Prostate gland (tissue), 2 donors: ENCODE measurements around the gene EME2. TPM values are rescaled to one million over a fixed set of nuclear protein-coding genes. Genes with fewer than 3 reads are reported as not detected.
A peak's percentile ranks its signal among the peaks of the same experiment; 100 is the strongest.

ENCODE experiments used
- DNase-seq: peaks from one replicate; pipeline ENCODE4 v3.0.0-alpha.2; 2019; ENCODE audit warnings: low spot score
- H3K27ac ChIP-seq, 2 donors: fragments of 200-600 bp; sonication (generic); 2 replicates each; pipeline ENCODE4 v1.5.1; 2017 to 2019
- H3K27me3 ChIP-seq: fragments of 200-600 bp; sonication (generic); replicated peaks from 2 replicates; pipeline ENCODE4 v1.5.1; 2019; ENCODE audit not compliant: insufficient read depth
- H3K36me3 ChIP-seq, 2 donors: fragments of 200-600 bp; sonication (generic); 1 replicate in 1 of 2; 2 replicates in 1 of 2; pipeline versions ENCODE4 v1.5.1 to v1.8.1; 2017 to 2019
- H3K4me1 ChIP-seq: fragments of 200-600 bp; sonication (generic); replicated peaks from 2 replicates; pipeline ENCODE4 v1.5.1; 2019
- H3K4me3 ChIP-seq, 2 donors: fragments of 200-600 bp; sonication (generic); 2 replicates each; pipeline ENCODE4 v1.5.1; 2017 to 2019
- H3K9me3 ChIP-seq: fragments of 200-600 bp; sonication (generic); 2 replicates; pipeline ENCODE4 v1.5.1; 2017
- CTCF ChIP-seq, 4 experiments: fragments of 200-600 bp in 2 of 4; fragments of 450-650 bp in 2 of 4; sonication (generic) in 2 of 4; IDR thresholded peaks; 1 replicate in 3 of 4; 2 replicates in 1 of 4; pipeline ENCODE4 v1.5.1; 2016 to 2019; ENCODE audit warnings: antibody characterized with exemption in 4 of 4, mild to moderate bottlenecking in 2 of 4, moderate library complexity in 2 of 4
- POLR2A ChIP-seq: fragments of 450-650 bp; IDR thresholded peaks from one replicate; pipeline ENCODE4 v1.6.1; 2016; ENCODE audit warnings: antibody characterized with exemption, mild to moderate bottlenecking
- POLR2AphosphoS5 ChIP-seq: sonication (generic); formaldehyde crosslinking; IDR thresholded peaks from one replicate; pipeline ENCODE4 v1.6.1; 2017; ENCODE audit warnings: antibody characterized with exemption
- WGBS: methylation state at CpG from one replicate; pipeline ENCODE4 v1.1.5; 2018; 5-methylcytosine and 5-hydroxymethylcytosine counted together
- intact Hi-C: fragments of 100-400 bp; cut with DNase I; formaldehyde crosslinking; loops from one replicate; pipeline ENCODE4 v1.14.2; 2022
- total RNA-seq, 2 donors: library from RNA; depleted of rRNA; stranded (reverse); fragments of >200 nt; gene quantifications; one replicate each; pipeline ENCODE4 v1.1.0, GENCODE V29; 2016

Gene EME2
- total RNA-seq, 2 donors from 2014 or later, result 18.3 to 53.9 TPM

DNA sequence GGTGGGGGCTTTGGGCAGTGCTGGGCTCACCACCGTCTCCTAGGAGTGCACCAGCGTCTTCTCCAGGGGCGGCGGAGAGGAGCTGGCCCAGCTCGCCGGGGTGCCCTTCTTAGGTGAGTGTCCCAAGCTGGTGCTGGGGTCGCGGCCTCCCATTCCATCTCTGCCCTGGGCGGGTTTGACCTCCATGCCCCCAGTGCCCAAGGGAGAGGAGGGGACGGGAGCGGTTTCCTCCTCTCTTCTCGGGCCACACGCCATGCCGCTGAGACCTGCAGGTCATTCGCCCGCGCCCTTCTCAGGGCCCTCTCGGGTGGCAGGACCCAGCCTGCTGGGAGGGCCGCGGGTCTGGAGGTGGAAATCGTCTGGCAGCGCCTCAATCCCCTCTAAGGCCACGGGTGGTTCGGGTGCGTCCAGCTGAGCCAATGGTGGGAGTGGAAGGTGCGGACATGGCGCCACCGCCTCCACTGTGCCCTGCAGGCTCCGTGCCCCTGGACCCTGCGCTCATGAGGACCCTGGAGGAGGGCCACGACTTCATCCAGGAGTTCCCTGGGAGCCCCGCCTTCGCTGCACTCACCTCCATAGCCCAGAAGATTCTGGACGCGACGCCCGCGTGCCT lies 15.6 kb downstream of the EME2 start:
- intact Hi-C loops, result no loop called here
- no peaks in the 10 kb centered on the region for H3K9me3 ChIP-seq
- no peak for DNase-seq
- TF ChIP-seq CTCF (IDR thresholded peaks at IDR 0.05) (no peak), POLR2AphosphoS5 (no peak), POLR2A (no peak)
- 74% methylated on average over 32 of the region's 38 CpGs for WGBS
- H3K27ac ChIP-seq, result no peak overlapping the region
- peaks cover 6% of the 10 kb centered on the region for H3K4me1 ChIP-seq
- no peaks in the 10 kb centered on the region for H3K36me3 ChIP-seq
- no peak overlapping the region for H3K4me3 ChIP-seq
- no peaks in the 10 kb centered on the region for H3K27me3 ChIP-seq

DNA sequence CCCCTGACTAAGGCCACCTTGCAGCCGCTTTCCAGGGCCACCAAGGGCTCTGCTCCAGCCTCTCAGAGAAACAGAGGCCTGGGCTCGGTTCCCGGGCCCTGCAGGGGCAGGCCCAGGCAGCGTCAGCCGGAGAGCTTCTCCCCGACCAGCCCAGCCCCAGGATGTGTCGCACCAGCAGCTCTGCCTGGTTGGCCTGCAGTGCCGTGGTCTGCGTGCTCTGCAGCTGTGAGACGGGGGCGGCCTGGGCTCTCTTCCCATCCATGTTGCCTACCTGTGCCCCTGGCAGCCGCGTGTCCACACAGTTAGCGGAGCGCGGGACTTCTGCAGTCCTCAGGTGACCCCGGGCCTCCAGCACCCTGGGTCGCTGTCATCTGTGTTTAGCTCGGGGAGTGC lies 16.1 kb downstream of the EME2 start:
- Histone ChIP-seq H3K27ac (no peak overlapping the region), H3K4me3 (no peak overlapping the region), H3K4me1 (peaks cover 6% of the 10 kb centered on the region), H3K36me3 (no peaks in the 10 kb centered on the region), H3K27me3 (no peaks in the 10 kb centered on the region), H3K9me3 (no peaks in the 10 kb centered on the region)
- 39% methylated on average over 13 of the region's 19 CpGs for WGBS
- peak; percentile 22 for DNase-seq
- no peak for TF ChIP-seq POLR2A
- TF ChIP-seq CTCF (IDR thresholded peaks at IDR 0.05), result no peak
- TF ChIP-seq POLR2AphosphoS5, result no peak
- intact Hi-C loops, result no loop called here

- intact Hi-C loops, result no loop called here
- Histone ChIP-seq H3K36me3 (no peaks in the 10 kb centered on the region), H3K4me1 (no peaks in the 10 kb centered on the region), H3K4me3 (no peak overlapping the region), H3K9me3 (no peaks in the 10 kb centered on the region), H3K27me3 (no peaks in the 10 kb centered on the region), H3K27ac (no peak overlapping the region)
- WGBS, result 70% methylated on average over 15 of the region's 25 CpGs
- TF ChIP-seq POLR2A, result no peak
- TF ChIP-seq CTCF (IDR thresholded peaks at IDR 0.05), result no peak
- TF ChIP-seq POLR2AphosphoS5, result no peak
- DNase-seq, result no peak
These were observed 17.0 kb downstream of the EME2 start for GRCh38 chr16:1789643-1790045.

DNA sequence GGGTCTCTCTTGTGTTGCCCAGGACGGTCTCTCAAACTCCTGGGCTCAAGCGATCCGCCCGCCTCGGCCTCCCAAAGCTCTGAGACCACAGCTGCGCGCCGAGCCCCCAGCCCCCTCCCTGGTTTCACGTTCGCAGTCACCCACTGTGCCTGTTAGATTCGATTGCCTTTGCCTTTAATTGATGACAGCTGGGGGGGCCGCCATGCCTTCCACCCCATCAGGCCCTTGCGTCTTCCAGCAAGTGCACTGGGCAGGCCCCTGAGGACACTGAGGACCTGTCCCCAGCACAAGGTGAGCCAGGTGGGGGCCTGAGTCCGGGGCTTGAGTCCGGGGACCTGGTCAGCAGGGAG lies 17.6 kb downstream of the EME2 start:
- Histone ChIP-seq H3K4me3 (no peak overlapping the region), H3K36me3 (no peaks in the 10 kb centered on the region), H3K4me1 (no peaks in the 10 kb centered on the region), H3K27me3 (no peaks in the 10 kb centered on the region), H3K27ac (no peak overlapping the region), H3K9me3 (no peaks in the 10 kb centered on the region)
- intact Hi-C loops, result no loop called here
- no peak for DNase-seq
- WGBS, result 90% methylated on average over 15 of the region's 15 CpGs
- no peak for TF ChIP-seq CTCF (IDR thresholded peaks at IDR 0.05)
- no peak for TF ChIP-seq POLR2AphosphoS5
- TF ChIP-seq POLR2A, result no peak

- DNase-seq, result peak; percentile 3
- intact Hi-C loops, result no loop called here
- Histone ChIP-seq H3K4me1 (no peaks in the 10 kb centered on the region), H3K36me3 (no peaks in the 10 kb centered on the region), H3K27me3 (no peaks in the 10 kb centered on the region), H3K4me3 (no peak overlapping the region), H3K9me3 (no peaks in the 10 kb centered on the region), H3K27ac (no peak overlapping the region)
- WGBS, result 89% methylated on average over 36 of the region's 44 CpGs
- TF ChIP-seq CTCF (IDR thresholded peaks at IDR 0.05), result no peak
- no peak for TF ChIP-seq POLR2AphosphoS5
- TF ChIP-seq POLR2A, result no peak
These were observed 18.1 kb downstream of the EME2 start for GRCh38 chr16:1790611-1791255.
